NOMO-1 treated with DMSO at 0.1 percent for 48 hours (cell line): ENCODE measurements around the gene MOK.

ENCODE experiments used
- DNase-seq: peaks from one replicate; lab custom pipeline; 2025; ENCODE audit not compliant: unreplicated experiment; lab: John Stamatoyannopoulos, UW

MOK gene

GRCh38 chr14:102285106-102285505, 19.9 kb downstream of the MOK start:
- no peak for DNase-seq

- DNase-seq, result no peak
Measured at GRCh38 chr14:102283631-102284129, 21.3 kb downstream of the MOK start.

- no peak for DNase-seq
Measured at GRCh38 chr14:102282751-102283465, 22.1 kb downstream of the MOK start.

GRCh38 chr14:102280376-102280962, 24.5 kb downstream of the MOK start:
- no peak for DNase-seq

GRCh38 chr14:102279688-102280348, 25.1 kb downstream of the MOK start:
- no peak for DNase-seq

- DNase-seq, result no peak
Measured at GRCh38 chr14:102279282-102279681, 25.7 kb downstream of the MOK start.

- DNase-seq, result no peak
Measured at GRCh38 chr14:102278631-102278935, 26.4 kb downstream of the MOK start.

- no peak for DNase-seq
Measured at GRCh38 chr14:102277874-102278630, 26.9 kb downstream of the MOK start.

- no peak for DNase-seq
Measured at GRCh38 chr14:102275866-102276265, 29.1 kb downstream of the MOK start.

- no peak for DNase-seq
Measured at GRCh38 chr14:102272392-102272791, 32.6 kb downstream of the MOK start.

GRCh38 chr14:102264775-102265174, 40.2 kb downstream of the MOK start:
- DNase-seq, result no peak

GRCh38 chr14:102264355-102264754, 40.6 kb downstream of the MOK start:
- no peak for DNase-seq

GRCh38 chr14:102262929-102263462, 42.0 kb downstream of the MOK start:
- no peak for DNase-seq

GRCh38 chr14:102258136-102258535, 46.8 kb downstream of the MOK start:
- no peak for DNase-seq

- DNase-seq, result no peak
Measured at GRCh38 chr14:102256716-102257115, 48.2 kb downstream of the MOK start.

- DNase-seq, result no peak
Measured at GRCh38 chr14:102255401-102256190, 49.4 kb downstream of the MOK start.

- DNase-seq, result no peak
Measured at GRCh38 chr14:102252834-102253801, 51.8 kb downstream of the MOK start.

- no peak for DNase-seq
Measured at GRCh38 chr14:102251161-102251560, 53.8 kb downstream of the MOK start.

- DNase-seq, result no peak
Measured at GRCh38 chr14:102250636-102251035, 54.3 kb downstream of the MOK start.
